IPS-18a (cell line): ENCODE results near the gene RDH16.
"Not testable (repeated sequence)": the region's sequence is repeated elsewhere in the genome, so short reads cannot be mapped to it uniquely, and the experiment has no call there.

Experiments
- H3K27ac ChIP-seq: one replicate; pipeline ENCODE4 v1.5.1; 2013; ENCODE audit warnings: low read length
- H3K27me3 ChIP-seq: one replicate; pipeline ENCODE4 v1.6.1; 2013; ENCODE audit warnings: mild to moderate bottlenecking, low read length; ENCODE audit not compliant: control insufficient read depth, insufficient read depth
- H3K36me3 ChIP-seq: one replicate; pipeline ENCODE4 v1.6.1; 2013; ENCODE audit warnings: low read depth, low read length; ENCODE audit not compliant: control insufficient read depth
- H3K4me1 ChIP-seq: one replicate; pipeline ENCODE4 v1.6.1; 2013; ENCODE audit warnings: low read depth, low read length; ENCODE audit not compliant: control insufficient read depth
- H3K4me3 ChIP-seq: one replicate; pipeline ENCODE4 v1.5.1; 2013; ENCODE audit warnings: low read length
- H3K9ac ChIP-seq: one replicate; pipeline ENCODE4 v1.6.1; 2013; ENCODE audit warnings: mild to moderate bottlenecking, low read length, moderate library complexity
- H3K9me3 ChIP-seq: one replicate; pipeline ENCODE4 v1.6.1; 2013; ENCODE audit warnings: low read depth, low read length; ENCODE audit not compliant: control insufficient read depth

RDH16 gene

GRCh38 chr12:56931474-56931978 lies 25.9 kb downstream of the RDH16 start:
- Histone ChIP-seq H3K9me3 (no peaks in the 10 kb centered on the region), H3K9ac (no peak overlapping the region), H3K4me1 (peaks cover 16% of the 10 kb centered on the region), H3K27me3 (no peaks in the 10 kb centered on the region), H3K27ac (no peak overlapping the region), H3K4me3 (no peak overlapping the region), H3K36me3 (no peaks in the 10 kb centered on the region)

GRCh38 chr12:56930241-56930640 lies 27.2 kb downstream of the RDH16 start:
- Histone ChIP-seq H3K9ac (no peak overlapping the region), H3K9me3 (no peaks in the 10 kb centered on the region), H3K4me3 (no peak overlapping the region)

GRCh38 chr12:56929780-56930179 lies 27.6 kb downstream of the RDH16 start:
- Histone ChIP-seq H3K4me3 (no peak overlapping the region), H3K4me1 (peaks cover 16% of the 10 kb centered on the region), H3K36me3 (no peaks in the 10 kb centered on the region), H3K27me3 (no peaks in the 10 kb centered on the region), H3K9me3 (no peaks in the 10 kb centered on the region), H3K27ac (no peak overlapping the region), H3K9ac (no peak overlapping the region)

More at GRCh38 chr12:56930241-56930640, 27.2 kb downstream of the RDH16 start:
- H3K27me3 ChIP-seq = no peaks in the 10 kb centered on the region
- no peaks in the 10 kb centered on the region for H3K36me3 ChIP-seq
- no peak overlapping the region for H3K27ac ChIP-seq
- peaks cover 16% of the 10 kb centered on the region for H3K4me1 ChIP-seq

- H3K36me3 ChIP-seq = no peaks in the 10 kb centered on the region
- no peaks in the 10 kb centered on the region for H3K9me3 ChIP-seq
- H3K9ac ChIP-seq = no peak overlapping the region
- H3K4me3 ChIP-seq = no peak overlapping the region
- H3K4me1 ChIP-seq = peaks cover 16% of the 10 kb centered on the region
- no peak overlapping the region for H3K27ac ChIP-seq
- H3K27me3 ChIP-seq = no peaks in the 10 kb centered on the region
Measured at GRCh38 chr12:56928262-56928661, 29.1 kb downstream of the RDH16 start.

GRCh38 chr12:56927281-56927680 lies 30.1 kb downstream of the RDH16 start:
- Histone ChIP-seq H3K9ac (no peak overlapping the region), H3K27ac (no peak overlapping the region), H3K4me3 (no peak overlapping the region), H3K9me3 (no peaks in the 10 kb centered on the region), H3K27me3 (no peaks in the 10 kb centered on the region), H3K36me3 (no peaks in the 10 kb centered on the region), H3K4me1 (peaks cover 16% of the 10 kb centered on the region)

- Histone ChIP-seq H3K27ac (no peak overlapping the region), H3K4me3 (no peak overlapping the region), H3K27me3 (no peaks in the 10 kb centered on the region), H3K9ac (no peak overlapping the region), H3K36me3 (no peaks in the 10 kb centered on the region), H3K4me1 (no peaks in the 10 kb centered on the region), H3K9me3 (no peaks in the 10 kb centered on the region)
Measured at GRCh38 chr12:56922031-56922430, 35.4 kb downstream of the RDH16 start.

- Histone ChIP-seq H3K4me1 (no peaks in the 10 kb centered on the region), H3K9ac (no peak overlapping the region), H3K9me3 (no peaks in the 10 kb centered on the region), H3K27ac (no peak overlapping the region), H3K27me3 (no peaks in the 10 kb centered on the region), H3K4me3 (no peak overlapping the region), H3K36me3 (no peaks in the 10 kb centered on the region)
Measured at GRCh38 chr12:56921346-56921745, 36.1 kb downstream of the RDH16 start.

- H3K36me3 ChIP-seq, H3K4me1 ChIP-seq, H3K27me3 ChIP-seq, H3K4me3 ChIP-seq, H3K9me3 ChIP-seq, H3K27ac ChIP-seq, H3K9ac ChIP-seq: not testable (repeated sequence)
Measured at GRCh38 chr12:56918139-56918538, 39.3 kb downstream of the RDH16 start.

- H3K27me3 ChIP-seq = no peaks in the 10 kb centered on the region
- no peak overlapping the region for H3K27ac ChIP-seq
- H3K4me3 ChIP-seq = no peak overlapping the region
- no peaks in the 10 kb centered on the region for H3K4me1 ChIP-seq
- H3K9me3 ChIP-seq = no peaks in the 10 kb centered on the region
- no peaks in the 10 kb centered on the region for H3K36me3 ChIP-seq
- H3K9ac ChIP-seq = no peak overlapping the region
Measured at GRCh38 chr12:56916996-56917333, 40.4 kb downstream of the RDH16 start.

- no peak overlapping the region for H3K9ac ChIP-seq
- H3K36me3 ChIP-seq = no peaks in the 10 kb centered on the region
Measured at GRCh38 chr12:56916296-56916995, 41.0 kb downstream of the RDH16 start.

GRCh38 chr12:56914724-56915123 lies 42.7 kb downstream of the RDH16 start:
- Histone ChIP-seq H3K9ac (no peak overlapping the region), H3K27me3 (no peaks in the 10 kb centered on the region), H3K36me3 (no peaks in the 10 kb centered on the region), H3K4me3 (no peak overlapping the region), H3K27ac (no peak overlapping the region), H3K9me3 (peaks cover 5% of the 10 kb centered on the region), H3K4me1 (no peaks in the 10 kb centered on the region)

More at GRCh38 chr12:56916296-56916995, 41.0 kb downstream of the RDH16 start:
- no peak overlapping the region for H3K27ac ChIP-seq
- H3K27me3 ChIP-seq = no peaks in the 10 kb centered on the region
- H3K4me3 ChIP-seq = no peak overlapping the region
- no peaks in the 10 kb centered on the region for H3K4me1 ChIP-seq
- H3K9me3 ChIP-seq = no peaks in the 10 kb centered on the region

GRCh38 chr12:56914256-56914655 lies 43.2 kb downstream of the RDH16 start:
- H3K4me1 ChIP-seq = no peaks in the 10 kb centered on the region
- H3K9ac ChIP-seq = no peak overlapping the region
- H3K27ac ChIP-seq = no peak overlapping the region
- no peaks in the 10 kb centered on the region for H3K36me3 ChIP-seq
- no peaks in the 10 kb centered on the region for H3K27me3 ChIP-seq
- peaks cover 9% of the 10 kb centered on the region for H3K9me3 ChIP-seq
- H3K4me3 ChIP-seq = no peak overlapping the region
